H9 (cell line): Measurements from ENCODE around the gene SYTL5. TPM values are rescaled to one million over a fixed set of nuclear protein-coding genes. Genes with fewer than 3 reads are reported as not detected.

Experiments
- DNase-seq: peaks from one replicate; pipeline ENCODE4 v3.0.0-alpha.2; 2017
- H2AFZ ChIP-seq: one replicate; pipeline ENCODE4 v1.6.1; 2013; ENCODE audit warnings: mild to moderate bottlenecking, low read length, control low read depth, moderate library complexity
- H2AK5ac ChIP-seq: 2 replicates; pipeline ENCODE4 v1.6.1; 2013; ENCODE audit warnings: low read length, control low read depth, mixed read lengths; ENCODE audit not compliant: insufficient read length
- H2BK120ac ChIP-seq: one replicate; pipeline ENCODE4 v1.6.1; 2013; ENCODE audit warnings: low read depth, mild to moderate bottlenecking, low read length, control low read depth, inconsistent platforms; ENCODE audit not compliant: poor library complexity, severe bottlenecking
- H2BK12ac ChIP-seq: 2 replicates; pipeline ENCODE4 v1.6.1; 2013; ENCODE audit warnings: low read length, control low read depth, mixed read lengths, low read depth; ENCODE audit not compliant: insufficient read length
- H2BK15ac ChIP-seq: 2 replicates; pipeline ENCODE4 v1.6.1; 2013; ENCODE audit warnings: low read depth, low read length, control low read depth
- H2BK20ac ChIP-seq: one replicate; pipeline ENCODE4 v1.6.1; 2013; ENCODE audit warnings: low read depth, mild to moderate bottlenecking, low read length, control low read depth, inconsistent platforms; ENCODE audit not compliant: poor library complexity, severe bottlenecking
- H2BK5ac ChIP-seq: 2 replicates; pipeline ENCODE4 v1.6.1; 2013; ENCODE audit warnings: low read length, control low read depth, mixed read lengths; ENCODE audit not compliant: insufficient read length
- H3K14ac ChIP-seq: 2 replicates; pipeline ENCODE4 v1.6.1; 2013; ENCODE audit warnings: low read length, control low read depth; ENCODE audit not compliant: insufficient read depth
- H3K18ac ChIP-seq: 2 replicates; pipeline ENCODE4 v1.6.1; 2013; ENCODE audit warnings: low read depth, mild to moderate bottlenecking, mixed read lengths, low read length, control low read depth; ENCODE audit not compliant: insufficient read length
- H3K23ac ChIP-seq: 2 replicates; pipeline ENCODE4 v1.6.1; 2013; ENCODE audit warnings: low read length, control low read depth, mixed read lengths, low read depth; ENCODE audit not compliant: insufficient read length
- H3K23me2 ChIP-seq: 2 replicates; pipeline ENCODE4 v1.6.1; 2013; ENCODE audit warnings: low read depth, mild to moderate bottlenecking, mixed read lengths, low read length, control low read depth; ENCODE audit not compliant: insufficient read length, poor library complexity, severe bottlenecking
- H3K27ac ChIP-seq: 2 replicates; pipeline ENCODE4 v1.5.1; 2013; ENCODE audit warnings: low read length, control low read depth, mixed read lengths, low read depth; ENCODE audit not compliant: insufficient read length
- H3K27me3 ChIP-seq: 2 replicates; pipeline ENCODE4 v1.6.1; 2013; ENCODE audit warnings: low read length, control low read depth, inconsistent platforms; ENCODE audit not compliant: insufficient read depth
- H3K4ac ChIP-seq: 2 replicates; pipeline ENCODE4 v1.6.1; 2013; ENCODE audit warnings: low read depth, mild to moderate bottlenecking, control low read depth, inconsistent platforms, low read length, moderate library complexity
- H3K4me1 ChIP-seq: 2 replicates; pipeline ENCODE4 v1.6.1; 2013; ENCODE audit warnings: low read length, control low read depth, inconsistent platforms; ENCODE audit not compliant: insufficient read depth
- H3K4me2 ChIP-seq: 2 replicates; pipeline ENCODE4 v1.6.1; 2013; ENCODE audit warnings: low read length, control low read depth, mixed read lengths; ENCODE audit not compliant: insufficient read length, insufficient read depth
- H3K56ac ChIP-seq: 2 replicates; pipeline ENCODE4 v1.6.1; 2013; ENCODE audit warnings: low read depth, mild to moderate bottlenecking, mixed read lengths, low read length, control low read depth; ENCODE audit not compliant: insufficient read length
- H3K79me1 ChIP-seq: 2 replicates; pipeline ENCODE4 v1.6.1; 2013; ENCODE audit warnings: low read depth, mild to moderate bottlenecking, moderate library complexity, low read length, control low read depth, inconsistent platforms; ENCODE audit not compliant: insufficient read depth, poor library complexity, severe bottlenecking
- H3K79me2 ChIP-seq: 2 replicates; pipeline ENCODE4 v1.6.1; 2013; ENCODE audit warnings: low read length, control low read depth, inconsistent platforms; ENCODE audit not compliant: insufficient read depth
- H3K9ac ChIP-seq: 2 replicates; pipeline ENCODE4 v1.6.1; 2013; ENCODE audit warnings: low read length, control low read depth, mixed read lengths; ENCODE audit not compliant: insufficient read length; ENCODE audit errors: extremely low read depth
- H3K9me3 ChIP-seq: one replicate; pipeline ENCODE4 v1.6.1; 2013; ENCODE audit warnings: low read depth, low read length, inconsistent platforms; ENCODE audit not compliant: control insufficient read depth
- H3T11ph ChIP-seq: one replicate; pipeline ENCODE4 v1.6.1; 2013; ENCODE audit warnings: mild to moderate bottlenecking, low read length, control low read depth, inconsistent platforms
- H4K20me1 ChIP-seq: one replicate; pipeline ENCODE4 v1.6.1; 2013; ENCODE audit not compliant: control insufficient read depth, insufficient read length, insufficient read depth
- H4K5ac ChIP-seq: 2 replicates; pipeline ENCODE4 v1.6.1; 2013; ENCODE audit warnings: low read depth, mild to moderate bottlenecking, mixed read lengths, low read length, control low read depth; ENCODE audit not compliant: insufficient read length
- H4K8ac ChIP-seq: replicated peaks from 2 replicates; pipeline ENCODE4 v1.6.1; 2013; ENCODE audit warnings: low read length, control low read depth, mixed read lengths, low read depth; ENCODE audit not compliant: insufficient read length
- H4K91ac ChIP-seq: 2 replicates; pipeline ENCODE4 v1.6.1; 2013; ENCODE audit warnings: low read depth, mild to moderate bottlenecking, moderate library complexity, mixed read lengths, low read length, control low read depth; ENCODE audit not compliant: insufficient read length
- H3K27ac Mint-ChIP-seq, 3 experiments: 2 replicates in 2 of 3; 3 replicates in 1 of 3; pipeline ENCODE4 v1.8.0; 2020 to 2021; ENCODE audit warnings: mixed read lengths in 3 of 3, mild to moderate bottlenecking in 1 of 3, moderate library complexity in 1 of 3
- H3K27me3 Mint-ChIP-seq: 2 replicates; pipeline ENCODE4 v1.8.0; 2021; ENCODE audit warnings: low read depth, mild to moderate bottlenecking, moderate library complexity, mixed read lengths
- H3K36me3 Mint-ChIP-seq, 3 experiments: 2 replicates in 2 of 3; 3 replicates in 1 of 3; pipeline ENCODE4 v1.8.0; 2020 to 2021; ENCODE audit warnings: low read depth in 3 of 3, mixed read lengths in 3 of 3; ENCODE audit not compliant: insufficient read depth in 1 of 3
- H3K4me1 Mint-ChIP-seq, 2 experiments: 2 replicates each; pipeline ENCODE4 v1.8.0; 2020; ENCODE audit warnings: mixed read lengths in 2 of 2
- H3K4me3 Mint-ChIP-seq, 2 experiments: 2 replicates in 1 of 2; 3 replicates in 1 of 2; pipeline ENCODE4 v1.8.0; 2020 to 2021; ENCODE audit warnings: mild to moderate bottlenecking in 2 of 2, mixed read lengths in 2 of 2, moderate library complexity in 1 of 2
- H3K9me3 Mint-ChIP-seq, 2 experiments: 2 replicates in 1 of 2; 3 replicates in 1 of 2; pipeline ENCODE4 v1.8.0; 2020; ENCODE audit warnings: mild to moderate bottlenecking in 2 of 2, mixed read lengths in 2 of 2, moderate library complexity in 1 of 2
- CTCF ChIP-seq: fragments of 200-600 bp; sonication (generic); conservative IDR thresholded peaks from 3 replicates; pipeline ENCODE4 v1.8.0; 2021; ENCODE audit warnings: antibody characterized with exemption, mild to moderate bottlenecking
- total RNA-seq: library from RNA; stranded (reverse); gene quantifications from 2 replicates; pipeline ENCODE4 v1.2.1, GENCODE V29; 2021

SYTL5 gene
- total RNA-seq, 1 experiment from 2014 or later: 0.15 TPM

GRCh38 chrX:38079463-38079862 is 73.1 kb downstream of the SYTL5 start:
- Histone ChIP-seq H2BK120ac (no peak overlapping the region), H2AK5ac (no peak overlapping the region), H3K56ac (no peak overlapping the region), H4K91ac (no peak overlapping the region), H4K8ac (no peak overlapping the region), H3K27me3 (no peaks in the 10 kb centered on the region), H2BK5ac (no peak overlapping the region), H4K20me1 (no peaks in the 10 kb centered on the region), H3K4me2 (no peak overlapping the region), H3K18ac (no peak overlapping the region), H4K5ac (no peak overlapping the region), H3T11ph (no peak overlapping the region), H3K4me1 (no peaks in the 10 kb centered on the region), H3K14ac (no peak overlapping the region), H3K27ac (no peak overlapping the region), H3K79me2 (no peaks in the 10 kb centered on the region), H3K23me2 (no peaks in the 10 kb centered on the region), H3K9me3 (no peaks in the 10 kb centered on the region), H2BK12ac (no peak overlapping the region), H2BK20ac (no peak overlapping the region), H2AFZ (no peak overlapping the region), H3K23ac (no peak overlapping the region), H3K79me1 (no peaks in the 10 kb centered on the region), H2BK15ac (no peak overlapping the region), H3K9ac (no peak overlapping the region), H3K4ac (no peak overlapping the region)
- Mint-ChIP-seq H3K4me3 (no peak overlapping the region), H3K4me1 (peaks cover 3 to 4% of the 10 kb centered on the region in 2 experiments), H3K27me3 (no peaks in the 10 kb centered on the region), H3K9me3 (peaks cover 49 to 57% of the 10 kb centered on the region in 2 experiments), H3K27ac (no peak overlapping the region), H3K36me3 (no peaks in the 10 kb centered on the region; a peak in 1 of 7 replicates)
- no peak for DNase-seq
- no peak for TF ChIP-seq CTCF
